Measurements from ENCODE around the gene LSM14B.
A peak's percentile ranks its signal among the peaks of the same experiment; 100 is the strongest.

LSM14B gene

DNA sequence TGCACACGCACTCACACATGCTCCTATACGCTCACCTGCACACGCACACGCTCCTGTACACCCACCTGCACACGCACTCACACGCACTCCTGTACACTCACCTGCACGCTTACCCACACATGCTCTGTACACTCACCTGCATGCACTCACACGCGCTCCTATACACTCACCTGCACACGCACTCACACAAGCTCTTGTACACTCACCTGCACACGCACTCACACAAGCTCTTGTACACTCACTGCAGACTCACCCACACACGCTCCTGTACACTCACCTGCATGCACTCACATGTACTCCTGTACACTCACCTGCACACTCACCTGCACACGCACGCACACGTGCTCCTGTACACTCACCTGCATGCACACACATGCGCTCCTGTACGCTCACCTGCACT lies 34.6 kb upstream of the LSM14B start:
- Histone ChIP-seq H3K27ac (ENCODE audit: low read length) (no peak overlapping the region), H3K4me1 (ENCODE audit: insufficient read depth, low read length) (no peaks in the 10 kb centered on the region), H3K4me3 (ENCODE audit: low read depth in 1 of 2, low read length in 2 of 2) (no peak overlapping the region), H3K27me3 (ENCODE audit: insufficient read depth, low read length, poor library complexity) (peaks cover 20% of the 10 kb centered on the region), H4K20me1 (ENCODE audit: insufficient read depth, low read length) (no peaks in the 10 kb centered on the region; the same call in 1 of the 2 replicates), H3K9ac (ENCODE audit: low read depth, low read length) (no peak overlapping the region), H3K79me2 (ENCODE audit: insufficient read depth, low read length) (no peaks in the 10 kb centered on the region), H2AFZ (ENCODE audit: low read depth, low read length) (no peak overlapping the region), H3K9me3 (ENCODE audit: insufficient read depth, low read length, severe bottlenecking) (no peaks in the 10 kb centered on the region), H3K36me3 (ENCODE audit: insufficient read depth, low read length) (no peaks in the 10 kb centered on the region), H3K4me2 (ENCODE audit: insufficient read depth, low read length) (no peak overlapping the region)
- ATAC-seq (ENCODE audit: insufficient read depth, low read depth) (no peak), DNase-seq (no peak)
- TF ChIP-seq EZH2 (IDR thresholded peaks at IDR 0.05; ENCODE audit: borderline replicate concordance, low read depth, low read length, severe bottlenecking) = no peak
- TF ChIP-seq, protein P1, sequence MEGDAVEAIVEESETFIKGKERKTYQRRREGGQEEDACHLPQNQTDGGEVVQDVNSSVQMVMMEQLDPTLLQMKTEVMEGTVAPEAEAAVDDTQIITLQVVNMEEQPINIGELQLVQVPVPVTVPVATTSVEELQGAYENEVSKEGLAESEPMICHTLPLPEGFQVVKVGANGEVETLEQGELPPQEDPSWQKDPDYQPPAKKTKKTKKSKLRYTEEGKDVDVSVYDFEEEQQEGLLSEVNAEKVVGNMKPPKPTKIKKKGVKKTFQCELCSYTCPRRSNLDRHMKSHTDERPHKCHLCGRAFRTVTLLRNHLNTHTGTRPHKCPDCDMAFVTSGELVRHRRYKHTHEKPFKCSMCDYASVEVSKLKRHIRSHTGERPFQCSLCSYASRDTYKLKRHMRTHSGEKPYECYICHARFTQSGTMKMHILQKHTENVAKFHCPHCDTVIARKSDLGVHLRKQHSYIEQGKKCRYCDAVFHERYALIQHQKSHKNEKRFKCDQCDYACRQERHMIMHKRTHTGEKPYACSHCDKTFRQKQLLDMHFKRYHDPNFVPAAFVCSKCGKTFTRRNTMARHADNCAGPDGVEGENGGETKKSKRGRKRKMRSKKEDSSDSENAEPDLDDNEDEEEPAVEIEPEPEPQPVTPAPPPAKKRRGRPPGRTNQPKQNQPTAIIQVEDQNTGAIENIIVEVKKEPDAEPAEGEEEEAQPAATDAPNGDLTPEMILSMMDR (IDR thresholded peaks at IDR 0.05; ENCODE audit: borderline replicate concordance, extremely low read depth, low read length, poor library complexity, severe bottlenecking) = no peak

DNA sequence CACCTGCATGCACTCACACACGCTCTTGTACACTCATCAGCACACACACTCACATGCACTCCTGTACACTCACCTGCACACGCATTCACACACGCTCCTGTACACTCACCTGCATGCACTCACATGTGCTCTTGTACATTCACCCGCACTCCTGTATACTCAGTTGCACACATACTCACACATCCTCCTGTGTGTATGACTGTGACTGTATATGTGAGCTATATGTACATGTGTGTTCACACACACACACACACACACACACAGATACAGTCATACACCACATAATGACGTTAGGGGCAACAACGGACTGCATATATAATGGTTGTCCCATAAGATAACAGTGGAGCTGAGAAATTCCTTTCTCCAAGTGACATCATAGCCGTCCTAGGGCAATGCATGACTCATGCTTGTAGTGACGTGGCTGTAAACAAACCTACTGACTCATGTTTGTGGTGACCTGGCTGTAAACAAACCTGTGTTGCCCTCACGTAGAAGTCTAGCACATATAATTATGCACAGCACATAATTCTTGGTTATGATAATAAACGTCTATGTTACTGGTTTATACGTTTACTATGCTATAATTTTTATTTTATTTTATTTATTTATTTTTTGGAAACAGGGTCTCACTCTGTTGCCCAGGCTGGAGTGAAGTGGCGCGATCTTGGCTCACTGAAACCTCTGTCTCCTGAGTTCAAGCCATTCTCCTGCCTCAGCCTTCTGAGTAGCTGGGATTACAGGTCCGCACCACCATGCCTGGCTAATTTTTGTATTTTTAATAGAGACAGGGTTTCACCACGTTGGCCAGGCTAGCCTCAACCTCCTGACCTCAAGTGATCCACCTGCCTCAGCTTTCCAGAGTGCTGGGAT lies 33.8 kb upstream of the LSM14B start:
- H4K20me1 ChIP-seq (ENCODE audit: insufficient read depth, low read length) = no peaks in the 10 kb centered on the region; the same call in 1 of the 2 replicates

DNA sequence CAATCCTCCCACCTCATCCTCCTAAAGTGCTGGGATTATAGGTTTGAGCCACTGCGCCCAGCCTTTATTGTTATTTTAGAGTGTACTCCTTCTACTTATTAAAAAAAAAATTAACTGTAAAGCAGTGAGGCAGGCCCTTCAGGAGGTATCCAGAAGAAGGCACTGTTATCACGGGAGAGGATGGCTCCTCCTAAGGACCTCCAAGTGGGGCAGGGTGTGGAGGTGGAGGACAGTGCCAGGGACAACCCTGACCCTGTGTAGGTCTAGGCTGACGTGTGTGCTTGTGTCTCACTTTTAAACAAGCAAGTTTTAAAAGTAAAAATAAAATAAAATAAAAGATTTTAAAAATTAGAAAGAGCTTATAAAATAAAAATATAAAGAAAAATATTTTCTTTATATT lies 32.9 kb upstream of the LSM14B start:
- no peak overlapping the region for H2AFZ ChIP-seq (ENCODE audit: low read depth, low read length)
- H3K36me3 ChIP-seq (ENCODE audit: insufficient read depth, low read length) = no peaks in the 10 kb centered on the region
- no peak overlapping the region for H3K9ac ChIP-seq (ENCODE audit: low read depth, low read length)
- H3K27me3 ChIP-seq (ENCODE audit: insufficient read depth, low read length, poor library complexity) = peaks cover 20% of the 10 kb centered on the region
- H3K4me2 ChIP-seq (ENCODE audit: insufficient read depth, low read length) = no peak overlapping the region
- no peaks in the 10 kb centered on the region; the same call in 1 of the 2 replicates for H4K20me1 ChIP-seq (ENCODE audit: insufficient read depth, low read length)
- H3K4me1 ChIP-seq (ENCODE audit: insufficient read depth, low read length) = no peaks in the 10 kb centered on the region
- DNase-seq = no peak
- H3K27ac ChIP-seq (ENCODE audit: low read length) = no peak overlapping the region
- ATAC-seq (ENCODE audit: insufficient read depth, low read depth) = no peak
- H3K79me2 ChIP-seq (ENCODE audit: insufficient read depth, low read length) = no peaks in the 10 kb centered on the region
- no peaks in the 10 kb centered on the region for H3K9me3 ChIP-seq (ENCODE audit: insufficient read depth, low read length, severe bottlenecking)
- no peak overlapping the region for H3K4me3 ChIP-seq (ENCODE audit: low read depth in 1 of 2, low read length in 2 of 2)
- no peak for TF ChIP-seq EZH2 (IDR thresholded peaks at IDR 0.05; ENCODE audit: borderline replicate concordance, low read depth, low read length, severe bottlenecking)
- TF ChIP-seq, protein P1 (IDR thresholded peaks at IDR 0.05; ENCODE audit: borderline replicate concordance, extremely low read depth, low read length, poor library complexity, severe bottlenecking) = peak; percentile 27

More for the DNA sequence above, 33.8 kb upstream of the LSM14B start:
- TF ChIP-seq EZH2 (IDR thresholded peaks at IDR 0.05; ENCODE audit: borderline replicate concordance, low read depth, low read length, severe bottlenecking) = no peak
- TF ChIP-seq, protein P1 (IDR thresholded peaks at IDR 0.05; ENCODE audit: borderline replicate concordance, extremely low read depth, low read length, poor library complexity, severe bottlenecking) = no peak
- no peak for DNase-seq
- Histone ChIP-seq H2AFZ (ENCODE audit: low read depth, low read length) (no peak overlapping the region), H3K79me2 (ENCODE audit: insufficient read depth, low read length) (no peaks in the 10 kb centered on the region), H3K27ac (ENCODE audit: low read length) (no peak overlapping the region), H3K4me1 (ENCODE audit: insufficient read depth, low read length) (no peaks in the 10 kb centered on the region), H3K36me3 (ENCODE audit: insufficient read depth, low read length) (no peaks in the 10 kb centered on the region), H3K4me2 (ENCODE audit: insufficient read depth, low read length) (no peak overlapping the region), H3K27me3 (ENCODE audit: insufficient read depth, low read length, poor library complexity) (peaks cover 20% of the 10 kb centered on the region), H3K9me3 (ENCODE audit: insufficient read depth, low read length, severe bottlenecking) (no peaks in the 10 kb centered on the region), H3K9ac (ENCODE audit: low read depth, low read length) (no peak overlapping the region), H3K4me3 (ENCODE audit: low read depth in 1 of 2, low read length in 2 of 2) (no peak overlapping the region)
- ATAC-seq (ENCODE audit: insufficient read depth, low read depth) = no peak; the same call in 2 of the 3 replicates
